KOPT-K1 (cell line): Measurements from ENCODE around the gene SENP1.
"Not testable (repeated sequence)": the region's sequence is repeated elsewhere in the genome, so short reads cannot be mapped to it uniquely, and the experiment has no call there.

ENCODE experiments used
- H3K27ac ChIP-seq: fragments of 200-600 bp; sonication (generic); 2 replicates; pipeline ENCODE4 v1.5.1; 2016; ENCODE audit warnings: antibody characterized with exemption, mild to moderate bottlenecking, low read depth, low read length; ENCODE audit not compliant: poor library complexity, severe bottlenecking
- H3K36me3 ChIP-seq: fragments of 200-600 bp; sonication (generic); 2 replicates; pipeline ENCODE4 v1.5.1; 2017; ENCODE audit warnings: antibody characterized with exemption, mild to moderate bottlenecking, low read length, moderate library complexity; ENCODE audit not compliant: insufficient read depth
- H3K9me3 ChIP-seq: fragments of 200-600 bp; sonication (generic); 2 replicates; pipeline ENCODE4 v1.5.1; 2017; ENCODE audit warnings: antibody characterized with exemption, low read length, mild to moderate bottlenecking; ENCODE audit not compliant: insufficient read depth, poor library complexity, severe bottlenecking

The SENP1 gene

DNA sequence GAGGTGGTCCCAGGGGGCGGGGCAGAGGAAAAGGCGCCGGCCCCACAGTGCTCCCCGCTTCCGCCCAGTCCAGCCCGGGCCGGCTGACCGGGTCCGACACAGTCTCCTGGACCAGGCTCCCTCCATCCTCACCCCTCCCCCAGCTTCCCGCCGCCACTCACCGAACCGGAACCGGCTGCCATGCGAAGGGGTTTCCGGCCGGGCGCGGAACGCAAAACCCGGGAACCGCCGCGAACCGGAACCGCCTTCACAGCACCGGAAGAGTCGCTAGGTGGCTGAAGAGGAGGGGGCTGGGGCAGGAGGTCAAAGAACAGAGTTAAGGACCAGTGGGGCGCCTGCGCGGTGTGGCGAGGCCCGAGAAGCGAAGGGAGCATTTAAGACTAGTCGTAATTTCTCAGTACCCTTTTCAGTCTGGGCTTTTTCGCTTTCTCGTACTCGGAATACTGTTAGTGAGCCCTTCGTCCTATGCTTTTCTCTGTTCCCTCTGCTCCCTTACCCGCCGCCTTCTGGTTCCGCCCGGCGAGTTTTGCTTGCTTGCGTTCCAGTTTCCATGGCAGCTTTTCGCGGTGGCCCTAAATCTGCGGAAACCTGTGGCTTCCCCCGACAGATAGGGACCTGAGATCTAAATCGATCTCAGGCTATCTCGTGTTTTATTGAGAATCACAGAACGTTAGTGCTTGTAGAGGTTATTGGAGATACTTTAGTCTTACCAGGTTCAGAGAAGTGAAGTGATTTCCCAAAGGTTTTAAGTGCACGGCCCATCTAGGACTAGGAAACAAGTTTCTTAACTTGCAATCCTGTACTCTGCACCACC is at the start of gene SENP1:
Gene SENP1, minus strand, starts transcription at position 213 of the 814 bp plus-strand sequence. CDS start 4,607 bp downstream, outside the sequence.
- peak within 1 kb of the TSS; percentile 92 for H3K27ac ChIP-seq
- no peaks in the 10 kb centered on the region for H3K9me3 ChIP-seq

DNA sequence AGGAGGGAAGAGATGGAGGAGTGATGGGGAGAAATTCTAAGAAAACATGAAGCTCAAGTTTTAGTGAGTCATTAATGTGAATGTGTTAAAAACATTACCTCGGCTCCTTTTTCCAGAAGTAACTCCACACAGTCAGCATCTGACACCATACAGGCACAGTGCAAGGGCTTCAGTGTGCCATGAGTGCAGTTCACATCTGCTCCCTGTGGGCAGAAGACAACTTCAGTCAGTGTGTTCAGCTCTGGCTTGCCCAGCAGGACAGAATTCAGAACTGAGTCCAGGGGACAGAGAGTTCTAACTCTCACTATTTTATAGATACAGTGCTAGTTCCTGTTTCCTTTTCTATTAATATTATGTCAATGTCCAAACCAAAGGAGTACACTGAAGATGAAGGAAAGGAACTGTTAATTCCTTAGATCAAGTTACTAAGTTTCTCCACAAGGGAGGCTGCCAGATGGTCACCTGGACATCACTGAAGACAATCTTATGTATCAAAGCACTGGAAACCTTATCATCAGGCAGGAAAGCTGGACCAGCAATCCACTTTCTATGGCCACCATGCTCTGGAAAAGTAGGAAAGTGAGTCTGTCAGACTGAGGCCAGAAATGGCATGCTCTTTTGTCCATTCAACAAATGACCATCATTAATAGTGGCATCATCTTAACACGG is 45.4 kb upstream of the SENP1 start:
- Histone ChIP-seq H3K36me3 (peaks cover 77% of the 10 kb centered on the region), H3K27ac (no peak overlapping the region), H3K9me3 (no peaks in the 10 kb centered on the region)

More for the DNA sequence above, at the start of gene SENP1:
- no peaks in the 10 kb centered on the region for H3K36me3 ChIP-seq

DNA sequence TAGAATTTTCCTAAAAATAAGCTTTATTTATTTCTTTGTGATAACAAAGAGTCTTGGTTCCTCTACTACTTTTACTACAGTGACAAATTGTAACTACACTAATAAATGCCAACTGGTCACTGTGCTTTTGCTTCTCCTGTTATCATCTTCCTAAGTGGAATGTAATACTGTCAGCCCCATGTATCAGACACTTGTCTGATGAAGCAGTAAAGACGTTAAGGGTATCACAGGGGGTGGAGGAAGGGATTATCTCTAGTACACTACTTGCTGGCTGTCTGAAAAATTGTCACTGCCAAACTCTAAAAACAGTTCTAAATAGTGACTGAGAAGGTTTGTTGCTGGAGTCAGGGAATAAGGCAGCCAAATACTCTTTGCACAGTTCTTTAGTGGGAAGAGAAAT is 40.1 kb upstream of the SENP1 start:
- no peaks in the 10 kb centered on the region for H3K9me3 ChIP-seq
- H3K36me3 ChIP-seq: peaks cover 99% of the 10 kb centered on the region
- H3K27ac ChIP-seq: no peak overlapping the region

DNA sequence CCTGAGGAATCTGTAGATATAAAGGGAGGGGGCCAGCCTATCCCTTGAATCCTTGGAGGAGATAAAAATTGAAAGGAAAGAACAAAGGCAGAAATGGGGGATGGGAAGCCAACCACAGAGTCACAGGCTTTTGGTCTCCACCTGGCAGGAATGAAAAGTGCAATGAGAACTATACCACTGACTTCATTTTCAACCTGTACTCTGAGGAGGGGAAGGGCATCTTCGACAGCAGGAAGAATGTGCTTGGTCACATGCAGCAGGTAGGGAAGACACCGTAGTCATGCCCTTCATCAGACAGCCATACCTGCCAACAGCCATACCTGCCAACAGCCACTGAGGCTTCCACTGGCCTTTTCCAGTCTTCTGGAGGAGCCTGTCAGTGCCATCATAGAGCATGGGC is 38.0 kb upstream of the SENP1 start:
- H3K9me3 ChIP-seq: no peaks in the 10 kb centered on the region
- H3K36me3 ChIP-seq: peaks cover 99% of the 10 kb centered on the region
- no peak overlapping the region for H3K27ac ChIP-seq

DNA sequence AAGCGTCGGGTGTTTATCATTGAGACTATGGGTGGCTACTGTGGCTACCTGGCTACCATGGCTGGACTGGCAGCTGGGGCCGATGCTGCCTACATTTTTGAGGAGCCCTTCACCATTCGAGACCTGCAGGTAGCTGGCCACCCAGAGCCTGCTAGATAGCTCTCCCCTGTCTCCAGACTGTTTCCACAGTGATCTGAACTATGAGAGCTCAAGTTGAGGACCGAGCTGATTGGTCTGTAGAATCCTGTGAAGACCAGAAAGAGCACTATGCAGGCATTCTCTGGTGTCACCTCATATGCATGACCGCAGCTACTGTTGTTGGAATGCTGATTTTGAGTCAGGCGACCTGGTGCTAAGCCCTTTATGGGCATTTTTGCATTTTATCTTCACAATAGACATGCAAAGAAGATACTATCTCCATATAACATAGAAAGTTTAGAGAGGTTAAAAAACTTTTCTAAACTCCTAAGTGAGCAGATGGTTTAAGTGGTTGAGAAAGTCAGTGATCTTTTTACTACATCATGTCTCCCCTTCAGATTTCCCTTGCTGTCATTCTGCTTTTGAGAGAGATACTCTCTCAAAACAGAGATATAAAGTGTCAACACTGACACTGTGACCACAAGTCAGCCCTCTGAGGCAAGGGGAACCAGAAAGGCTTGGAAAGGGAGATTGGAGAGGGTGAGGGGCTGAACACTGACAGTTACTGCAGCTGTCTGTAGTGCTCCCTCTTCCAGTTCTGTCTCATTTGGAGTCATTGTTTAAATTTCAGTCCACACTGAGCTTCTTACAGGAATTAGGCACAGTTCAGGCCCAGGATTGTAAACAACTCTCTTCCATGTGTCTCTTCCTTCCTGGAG is 37.2 kb upstream of the SENP1 start:
- Histone ChIP-seq H3K36me3 (peaks cover 98% of the 10 kb centered on the region), H3K27ac (no peak overlapping the region)

DNA sequence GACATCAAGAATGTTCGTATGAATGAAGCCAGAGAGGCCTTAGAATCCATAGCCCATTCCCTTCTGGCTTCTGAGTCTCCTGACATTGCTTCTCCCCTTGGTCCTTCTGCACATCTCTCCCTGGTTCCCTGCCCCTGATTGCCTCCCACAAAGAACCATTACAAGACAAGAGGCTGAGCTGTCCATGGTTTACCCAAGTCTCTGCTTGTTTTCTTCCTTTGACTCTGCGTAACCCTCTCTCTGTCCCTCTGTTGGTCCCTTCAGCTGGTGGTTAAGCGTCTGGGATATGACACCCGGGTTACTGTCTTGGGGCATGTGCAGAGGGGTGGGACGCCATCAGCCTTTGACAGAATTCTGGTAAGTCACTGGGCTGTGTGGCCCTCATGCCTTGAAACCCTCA is 29.1 kb upstream of the SENP1 start:
- H3K27ac ChIP-seq: no peak overlapping the region
- H3K9me3 ChIP-seq: no peaks in the 10 kb centered on the region
- H3K36me3 ChIP-seq: peaks cover 88% of the 10 kb centered on the region

More for the DNA sequence above, 37.2 kb upstream of the SENP1 start:
- no peaks in the 10 kb centered on the region for H3K9me3 ChIP-seq

DNA sequence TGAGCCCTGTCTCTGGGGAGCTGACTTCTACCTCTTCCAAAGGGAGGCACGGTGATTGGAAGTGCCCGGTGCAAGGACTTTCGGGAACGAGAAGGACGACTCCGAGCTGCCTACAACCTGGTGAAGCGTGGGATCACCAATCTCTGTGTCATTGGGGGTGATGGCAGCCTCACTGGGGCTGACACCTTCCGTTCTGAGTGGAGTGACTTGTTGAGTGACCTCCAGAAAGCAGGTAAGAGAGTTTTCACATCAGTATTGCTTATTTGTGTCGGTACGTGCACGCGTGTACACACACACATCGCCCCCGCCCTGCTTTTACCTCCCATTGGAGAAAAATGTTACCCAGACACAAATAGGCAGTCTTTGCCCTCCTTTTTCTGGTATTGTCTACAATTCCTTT is 26.9 kb upstream of the SENP1 start:
- Histone ChIP-seq H3K9me3 (no peaks in the 10 kb centered on the region), H3K36me3 (peaks cover 89% of the 10 kb centered on the region), H3K27ac (no peak overlapping the region)

DNA sequence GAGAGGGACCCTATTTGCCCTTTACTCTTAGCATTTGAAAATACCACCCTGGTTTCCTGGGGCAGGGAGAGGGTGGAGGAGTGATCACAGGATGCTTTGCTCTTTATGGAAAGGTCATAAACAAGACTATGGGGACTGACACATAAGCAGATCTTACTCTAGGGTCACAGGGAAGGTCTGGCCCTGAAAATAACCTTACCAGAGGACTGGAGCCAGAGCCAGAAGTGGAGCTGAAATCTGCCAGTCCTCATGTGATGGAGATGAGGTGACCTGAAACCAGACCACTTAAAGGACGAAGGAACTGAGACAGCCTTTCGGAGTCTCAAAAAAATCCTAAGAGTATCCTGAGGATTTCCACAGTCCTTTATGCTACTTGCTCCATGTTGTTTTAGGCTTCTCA is 25.6 kb upstream of the SENP1 start:
- Histone ChIP-seq H3K9me3 (no peaks in the 10 kb centered on the region), H3K36me3 (peaks cover 88% of the 10 kb centered on the region), H3K27ac (no peak overlapping the region)

DNA sequence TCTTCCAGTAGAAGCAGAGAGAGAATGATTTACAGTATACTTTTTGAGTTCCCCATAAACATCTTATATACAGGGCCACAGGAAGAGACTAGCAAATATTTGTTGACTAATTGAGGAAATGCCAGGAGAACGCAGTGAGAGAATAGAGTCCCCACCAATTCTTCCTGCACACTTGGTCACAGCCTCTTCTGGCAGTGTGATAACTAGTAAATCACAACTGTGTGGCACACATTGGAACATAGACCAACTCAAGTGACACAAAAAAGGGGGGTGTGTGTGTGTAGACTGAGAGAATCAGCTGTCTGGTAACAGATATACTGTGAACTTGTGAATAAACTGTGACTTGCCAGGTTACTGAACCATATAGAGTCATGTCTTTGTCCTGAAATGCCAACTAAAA is 23.5 kb upstream of the SENP1 start:
- Histone ChIP-seq H3K36me3 (peaks cover 89% of the 10 kb centered on the region), H3K9me3 (no peaks in the 10 kb centered on the region), H3K27ac (no peak overlapping the region)

DNA sequence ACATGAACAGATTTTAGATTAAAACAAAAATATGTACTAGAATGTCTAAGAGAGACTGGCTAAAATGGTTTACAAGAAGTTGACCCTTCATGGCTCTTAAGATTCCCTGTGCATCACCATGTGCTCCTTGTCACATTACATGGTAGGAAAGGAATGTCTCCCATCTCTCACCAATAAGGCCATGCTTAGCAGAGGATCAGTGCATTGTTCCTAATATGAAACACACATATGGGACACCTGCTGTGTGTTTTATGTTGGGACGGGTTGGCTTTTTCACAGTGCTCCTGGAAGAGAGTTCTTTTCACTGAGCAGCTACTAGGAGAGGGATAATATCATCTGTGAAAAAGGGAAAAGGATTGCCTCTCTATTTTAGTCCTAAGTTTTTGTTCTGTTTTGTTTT is 22.9 kb upstream of the SENP1 start:
- Histone ChIP-seq H3K27ac (no peak overlapping the region), H3K36me3 (peaks cover 87% of the 10 kb centered on the region)

DNA sequence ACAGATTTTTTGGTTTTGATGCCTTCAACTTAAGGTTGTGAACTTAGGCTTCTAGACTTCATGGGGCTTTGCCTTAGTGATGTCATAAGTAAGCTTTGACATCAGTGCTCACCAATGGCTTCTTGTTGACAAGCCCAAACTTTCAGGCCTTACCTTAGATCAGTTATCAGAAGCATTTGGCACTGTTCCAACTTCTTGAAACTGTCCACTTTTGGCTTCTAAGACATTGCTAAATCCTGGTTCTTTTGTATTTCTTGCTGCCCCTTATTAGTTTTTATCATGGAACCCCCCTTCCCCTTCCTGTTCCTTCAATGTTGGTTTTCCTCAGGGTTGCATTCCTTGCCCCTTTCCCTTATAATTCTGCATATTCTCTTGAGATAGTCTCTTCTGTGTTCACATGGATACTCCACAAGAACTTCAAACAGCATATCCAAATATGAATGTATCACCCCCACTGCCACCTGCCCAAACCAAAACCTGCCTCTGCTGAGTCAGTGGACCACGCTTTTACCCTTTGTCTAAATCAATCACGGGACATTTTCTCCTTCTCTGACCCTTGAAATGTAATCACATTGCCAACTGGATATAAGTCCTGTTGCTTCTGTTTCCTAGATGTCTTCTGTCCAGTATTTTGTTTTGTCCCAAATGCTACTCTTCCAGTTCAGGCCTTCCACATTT is 21.2 kb upstream of the SENP1 start:
- no peaks in the 10 kb centered on the region for H3K9me3 ChIP-seq
- peaks cover 85% of the 10 kb centered on the region for H3K36me3 ChIP-seq

More for the DNA sequence above, 22.9 kb upstream of the SENP1 start:
- no peaks in the 10 kb centered on the region for H3K9me3 ChIP-seq

DNA sequence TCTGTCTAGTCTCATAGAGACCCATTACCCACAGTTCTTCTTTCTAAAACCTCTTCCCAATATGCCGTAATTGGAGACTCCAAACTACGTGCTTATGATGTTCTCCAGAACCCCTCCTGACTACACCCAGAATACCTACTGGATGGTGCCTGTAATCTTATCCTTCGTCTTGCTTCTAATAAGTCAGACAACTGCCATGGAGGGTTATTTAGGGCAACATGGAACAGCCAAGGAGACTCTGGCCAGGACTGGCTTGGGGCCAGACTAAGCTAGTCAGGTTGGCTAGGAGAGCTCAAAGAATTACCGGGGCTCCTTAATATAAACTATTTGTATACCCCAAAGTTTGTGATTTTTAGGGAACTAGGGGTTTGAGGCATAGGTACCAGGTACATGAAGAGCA is 20.1 kb upstream of the SENP1 start:
- H3K36me3 ChIP-seq: peaks cover 74% of the 10 kb centered on the region
- no peaks in the 10 kb centered on the region for H3K9me3 ChIP-seq

More for the DNA sequence above, 21.2 kb upstream of the SENP1 start:
- H3K27ac ChIP-seq: no peak overlapping the region

DNA sequence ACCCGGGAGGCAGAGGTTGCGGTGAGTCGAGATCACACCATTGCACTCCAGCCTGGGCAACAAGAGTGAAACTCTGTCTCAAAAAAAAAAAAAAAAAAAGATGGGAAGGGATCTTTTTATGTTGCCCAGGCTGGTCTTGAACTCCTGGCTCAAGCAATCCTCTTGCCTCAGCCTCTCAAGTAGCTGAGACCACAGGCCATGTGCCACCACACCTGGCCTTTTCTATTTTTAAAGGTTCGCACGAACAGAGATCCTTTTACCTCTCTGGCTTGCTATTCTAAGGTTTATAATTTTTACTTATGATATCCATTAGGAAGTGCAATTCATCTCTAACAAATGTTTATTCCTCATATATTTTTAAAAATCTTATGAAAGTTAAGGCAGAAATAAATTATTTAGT is 19.7 kb upstream of the SENP1 start:
- not testable (repeated sequence) for H3K9me3 ChIP-seq, H3K27ac ChIP-seq
- H3K36me3 ChIP-seq: peaks cover 70% of the 10 kb centered on the region

More for the DNA sequence above, 20.1 kb upstream of the SENP1 start:
- no peak overlapping the region for H3K27ac ChIP-seq

DNA sequence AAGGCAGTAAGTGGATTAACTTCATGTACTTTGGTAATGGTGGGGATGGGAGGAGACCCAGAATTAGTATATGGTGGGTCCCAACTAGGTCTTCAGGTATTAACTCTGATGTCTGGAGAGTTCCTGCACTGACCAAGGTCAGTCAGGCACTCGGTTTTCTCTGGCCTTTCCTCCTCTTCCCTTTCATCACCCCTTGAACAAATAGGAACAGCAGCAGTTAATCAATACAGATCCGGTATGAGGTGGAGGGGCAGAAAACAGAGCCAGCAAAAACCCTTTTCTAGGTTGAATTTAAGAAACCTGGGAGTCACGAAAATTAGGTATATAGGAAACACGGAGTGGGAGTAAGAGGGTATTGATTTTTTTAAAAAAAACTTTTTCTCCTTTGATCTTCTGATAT is 17.3 kb upstream of the SENP1 start:
- H3K9me3 ChIP-seq: no peaks in the 10 kb centered on the region
- peaks cover 47% of the 10 kb centered on the region for H3K36me3 ChIP-seq
- H3K27ac ChIP-seq: no peak overlapping the region
